ENCODE results near the gene CACNA1G.

The CACNA1G gene

DNA sequence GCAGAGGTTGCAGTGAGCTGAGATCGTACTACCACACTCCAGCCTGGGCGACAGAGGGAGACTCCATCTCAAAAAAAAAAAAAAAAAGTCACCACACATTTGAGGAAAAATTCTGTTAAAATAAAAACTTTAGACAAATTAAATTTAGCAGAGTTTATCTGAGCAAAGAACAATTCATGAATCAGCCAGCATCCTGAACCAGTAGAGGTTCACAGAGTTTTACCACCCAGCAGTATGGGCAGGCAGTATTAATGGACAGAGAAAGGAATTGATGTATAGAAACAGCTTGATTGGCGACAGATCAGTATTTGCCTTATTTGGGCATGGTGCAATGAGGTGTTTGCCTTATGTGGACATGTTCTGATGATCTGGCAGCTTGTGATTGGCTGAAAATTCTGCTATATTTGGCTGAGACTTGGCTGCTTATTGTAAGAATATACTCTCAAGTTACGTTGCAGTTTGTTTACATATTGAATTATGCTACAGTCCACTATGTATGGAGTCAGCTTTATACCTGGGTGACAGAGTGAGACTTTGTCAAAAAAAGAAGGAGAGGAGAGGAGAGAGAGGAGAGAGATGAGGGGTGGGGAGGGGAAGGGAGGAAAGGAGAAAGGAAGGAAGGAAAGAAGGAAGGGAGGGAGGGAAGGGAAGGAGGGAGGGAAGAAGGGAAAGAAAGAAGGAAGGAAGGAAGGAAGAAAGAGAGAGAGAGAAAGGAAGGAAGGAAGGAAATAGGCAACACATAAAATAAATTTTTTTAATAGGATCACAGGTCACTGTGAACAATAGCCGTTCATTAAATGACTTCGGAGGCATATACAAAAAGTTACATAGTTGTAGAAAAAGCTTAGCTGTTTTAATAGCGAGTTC is 88.8 kb downstream of the CACNA1G start:
- TF ChIP-seq, protein P1, sequence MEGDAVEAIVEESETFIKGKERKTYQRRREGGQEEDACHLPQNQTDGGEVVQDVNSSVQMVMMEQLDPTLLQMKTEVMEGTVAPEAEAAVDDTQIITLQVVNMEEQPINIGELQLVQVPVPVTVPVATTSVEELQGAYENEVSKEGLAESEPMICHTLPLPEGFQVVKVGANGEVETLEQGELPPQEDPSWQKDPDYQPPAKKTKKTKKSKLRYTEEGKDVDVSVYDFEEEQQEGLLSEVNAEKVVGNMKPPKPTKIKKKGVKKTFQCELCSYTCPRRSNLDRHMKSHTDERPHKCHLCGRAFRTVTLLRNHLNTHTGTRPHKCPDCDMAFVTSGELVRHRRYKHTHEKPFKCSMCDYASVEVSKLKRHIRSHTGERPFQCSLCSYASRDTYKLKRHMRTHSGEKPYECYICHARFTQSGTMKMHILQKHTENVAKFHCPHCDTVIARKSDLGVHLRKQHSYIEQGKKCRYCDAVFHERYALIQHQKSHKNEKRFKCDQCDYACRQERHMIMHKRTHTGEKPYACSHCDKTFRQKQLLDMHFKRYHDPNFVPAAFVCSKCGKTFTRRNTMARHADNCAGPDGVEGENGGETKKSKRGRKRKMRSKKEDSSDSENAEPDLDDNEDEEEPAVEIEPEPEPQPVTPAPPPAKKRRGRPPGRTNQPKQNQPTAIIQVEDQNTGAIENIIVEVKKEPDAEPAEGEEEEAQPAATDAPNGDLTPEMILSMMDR (IDR thresholded peaks at IDR 0.05; ENCODE audit: poor library complexity, severe bottlenecking): no peak
- Histone ChIP-seq H3K9me3 (ENCODE audit: severe bottlenecking) (no peaks in the 10 kb centered on the region), H3K4me1 (ENCODE audit: insufficient read depth, poor library complexity, severe bottlenecking) (no peaks in the 10 kb centered on the region), H3K27me3 (ENCODE audit: insufficient read depth, poor library complexity, severe bottlenecking) (no peaks in the 10 kb centered on the region), H3K36me3 (ENCODE audit: low read depth) (0 out of 2 replicates have a peak, but pooled peaks cover 5% of the 10 kb centered on the region), H3K4me3 (ENCODE audit: severe bottlenecking) (no peak overlapping the region), H3K27ac (ENCODE audit: poor library complexity, severe bottlenecking) (peak overlapping the region; percentile 10)
- DNase-seq (ENCODE audit: low spot score): no peak
- peak; percentile 58 for ATAC-seq (ENCODE audit: low read depth)

DNA sequence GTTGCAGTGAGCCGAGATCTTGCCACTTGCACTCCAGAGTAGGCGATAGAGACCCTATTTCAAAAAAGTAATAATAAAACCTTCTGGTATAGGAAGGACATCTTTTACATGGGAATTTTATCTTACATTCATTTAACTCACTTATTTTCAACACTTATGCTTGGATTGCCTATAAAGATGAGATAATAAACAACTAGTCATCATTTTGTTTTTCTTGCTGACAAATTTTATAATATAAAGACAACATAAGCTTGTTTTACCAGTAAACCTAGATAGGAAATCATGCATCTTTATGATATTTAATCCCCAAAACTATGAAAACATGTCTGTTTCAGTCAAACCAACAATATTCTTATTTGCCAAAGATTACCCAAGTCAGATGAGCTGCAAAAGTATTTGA is 91.1 kb downstream of the CACNA1G start:
- ATAC-seq (ENCODE audit: low read depth) (no peak), DNase-seq (ENCODE audit: low spot score) (no peak)
- TF ChIP-seq, protein P1 (IDR thresholded peaks at IDR 0.05; ENCODE audit: poor library complexity, severe bottlenecking): no peak
- H3K36me3 ChIP-seq (ENCODE audit: low read depth): peaks cover 9% of the 10 kb centered on the region; the same call in 1 of the 2 replicates
- H3K27me3 ChIP-seq (ENCODE audit: insufficient read depth, poor library complexity, severe bottlenecking): no peaks in the 10 kb centered on the region
- H3K4me1 ChIP-seq (ENCODE audit: insufficient read depth, poor library complexity, severe bottlenecking): no peaks in the 10 kb centered on the region
- no peaks in the 10 kb centered on the region for H3K9me3 ChIP-seq (ENCODE audit: severe bottlenecking)
- no peak overlapping the region for H3K4me3 ChIP-seq (ENCODE audit: severe bottlenecking)
- no peak overlapping the region for H3K27ac ChIP-seq (ENCODE audit: poor library complexity, severe bottlenecking)

DNA sequence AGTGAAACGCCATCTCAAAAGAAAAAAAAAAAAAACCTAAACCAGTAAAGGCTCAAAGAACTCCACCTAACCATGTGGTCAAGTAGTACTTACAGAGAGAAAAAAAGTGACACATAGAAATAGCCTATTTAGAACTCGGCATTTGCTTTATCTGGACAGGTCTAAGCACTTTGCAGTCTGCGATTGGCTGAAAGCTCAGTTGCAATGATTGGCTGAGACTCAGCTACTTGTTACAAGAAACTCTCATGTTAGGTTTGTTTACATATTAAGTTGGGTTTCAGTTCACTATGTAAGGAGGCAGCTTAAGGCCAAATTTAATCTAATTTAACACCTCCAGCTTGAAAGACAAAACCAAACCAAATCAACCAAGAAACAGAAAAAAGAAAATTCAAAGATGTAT is 93.2 kb downstream of the CACNA1G start:
- TF ChIP-seq, protein P1 (IDR thresholded peaks at IDR 0.05; ENCODE audit: poor library complexity, severe bottlenecking): no peak
- no peaks in the 10 kb centered on the region for H3K27me3 ChIP-seq (ENCODE audit: insufficient read depth, poor library complexity, severe bottlenecking)
- H3K9me3 ChIP-seq (ENCODE audit: severe bottlenecking): no peaks in the 10 kb centered on the region
- no peak overlapping the region for H3K4me3 ChIP-seq (ENCODE audit: severe bottlenecking)
- H3K27ac ChIP-seq (ENCODE audit: poor library complexity, severe bottlenecking): no peak overlapping the region
- DNase-seq (ENCODE audit: low spot score) (no peak), ATAC-seq (ENCODE audit: low read depth) (no peak)
- H3K36me3 ChIP-seq (ENCODE audit: low read depth): peaks cover 9% of the 10 kb centered on the region; the same call in 1 of the 2 replicates
- no peaks in the 10 kb centered on the region for H3K4me1 ChIP-seq (ENCODE audit: insufficient read depth, poor library complexity, severe bottlenecking)

DNA sequence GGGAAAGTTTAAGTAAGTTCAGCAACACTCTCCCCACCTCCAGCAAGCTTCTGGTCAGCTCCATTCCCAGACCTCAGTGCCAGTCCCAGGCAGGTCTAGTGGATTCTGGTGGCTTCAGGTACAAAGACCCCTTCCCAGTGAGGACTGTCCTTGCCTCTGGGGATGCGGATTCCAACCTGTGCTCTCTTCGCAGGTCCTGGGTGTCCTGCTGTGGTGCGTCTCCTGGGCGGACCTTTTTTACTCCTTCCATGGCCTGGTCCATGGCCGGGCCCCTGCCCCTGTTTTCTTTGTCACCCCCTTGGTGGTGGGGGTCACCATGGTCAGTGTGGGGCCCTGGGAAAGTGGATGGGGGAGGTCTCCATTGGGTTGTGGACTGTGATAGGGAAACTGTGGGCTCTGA is 96.0 kb downstream of the CACNA1G start:
- TF ChIP-seq, protein P1 (IDR thresholded peaks at IDR 0.05; ENCODE audit: poor library complexity, severe bottlenecking): no peak
- Histone ChIP-seq H3K27me3 (ENCODE audit: insufficient read depth, poor library complexity, severe bottlenecking) (no peaks in the 10 kb centered on the region), H3K36me3 (ENCODE audit: low read depth) (peaks cover 14% of the 10 kb centered on the region; the same call in 1 of the 2 replicates), H3K27ac (ENCODE audit: poor library complexity, severe bottlenecking) (no peak overlapping the region), H3K4me3 (ENCODE audit: severe bottlenecking) (no peak overlapping the region), H3K4me1 (ENCODE audit: insufficient read depth, poor library complexity, severe bottlenecking) (peaks cover 16% of the 10 kb centered on the region), H3K9me3 (ENCODE audit: severe bottlenecking) (no peaks in the 10 kb centered on the region)
- ATAC-seq (ENCODE audit: low read depth) (no peak), DNase-seq (ENCODE audit: low spot score) (no peak)

DNA sequence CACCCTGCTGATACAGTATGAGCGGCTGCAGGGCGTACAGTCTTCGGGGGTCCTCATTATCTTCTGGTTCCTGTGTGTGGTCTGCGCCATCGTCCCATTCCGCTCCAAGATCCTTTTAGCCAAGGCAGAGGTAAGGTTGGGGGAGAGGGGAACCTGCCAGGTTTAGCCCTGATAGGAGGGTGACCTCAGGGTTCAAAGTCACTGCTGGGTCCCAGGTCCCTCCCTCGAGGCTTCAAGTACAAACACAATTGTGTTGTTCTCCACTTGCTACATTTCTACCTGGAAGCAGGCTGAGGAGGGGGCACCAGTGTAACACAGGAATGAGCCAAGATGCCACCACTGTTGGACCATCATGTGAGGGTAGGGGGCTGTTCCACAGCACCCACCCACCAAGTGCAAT is 96.5 kb downstream of the CACNA1G start:
- DNase-seq (ENCODE audit: low spot score): no peak
- TF ChIP-seq, protein P1 (IDR thresholded peaks at IDR 0.05; ENCODE audit: poor library complexity, severe bottlenecking): no peak
- Histone ChIP-seq H3K9me3 (ENCODE audit: severe bottlenecking) (no peaks in the 10 kb centered on the region), H3K4me3 (ENCODE audit: severe bottlenecking) (no peak overlapping the region), H3K36me3 (ENCODE audit: low read depth) (peaks cover 14% of the 10 kb centered on the region; the same call in 1 of the 2 replicates), H3K27me3 (ENCODE audit: insufficient read depth, poor library complexity, severe bottlenecking) (no peaks in the 10 kb centered on the region), H3K27ac (ENCODE audit: poor library complexity, severe bottlenecking) (no peak overlapping the region), H3K4me1 (ENCODE audit: insufficient read depth, poor library complexity, severe bottlenecking) (peaks cover 22% of the 10 kb centered on the region)
- no peak for ATAC-seq (ENCODE audit: low read depth)

Data from RWPE2 (cell line).